ENCODE measurements around the gene VIPR2. TPM values are rescaled to one million over a fixed set of nuclear protein-coding genes. Genes with fewer than 3 reads are reported as not detected.

The VIPR2 gene
- total RNA-seq, 1 donor from 2014 or later, result not detected

DNA sequence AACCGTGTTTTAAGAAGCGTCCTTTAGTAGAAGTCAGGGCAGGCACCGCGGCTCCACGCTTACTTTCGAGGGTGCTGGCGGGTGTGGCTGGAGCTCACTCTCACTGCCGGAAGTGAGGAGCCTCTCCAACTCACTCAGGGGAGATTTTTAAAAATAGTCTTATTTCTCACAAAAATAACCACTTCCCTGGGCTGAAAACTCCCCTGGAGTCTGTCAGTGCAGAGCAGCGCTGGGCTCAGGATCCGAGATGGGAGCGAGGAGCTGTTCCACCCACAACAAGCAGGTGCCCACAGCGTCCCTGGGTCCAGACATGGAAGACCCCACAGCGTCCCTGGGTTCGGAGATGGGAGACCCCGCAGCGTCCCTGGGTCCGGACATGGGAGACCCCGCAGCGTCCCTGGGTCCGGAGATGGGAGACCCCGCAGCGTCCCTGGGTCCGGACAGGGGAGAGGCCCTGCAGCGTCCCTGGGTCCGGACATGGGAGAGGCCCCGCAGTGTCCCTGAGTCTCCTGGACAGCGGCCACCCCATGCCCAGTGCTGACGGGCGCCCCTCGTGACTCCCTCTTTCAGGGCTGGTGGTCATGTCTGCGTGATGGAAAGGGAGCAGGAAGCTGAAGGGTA lies 51.2 kb downstream of the VIPR2 start:
- H3K4me1 Mint-ChIP-seq, result no peaks in the 10 kb centered on the region
- DNase-seq (no peak), ATAC-seq (ENCODE audit: low read depth) (no peak)
- H3K27me3 Mint-ChIP-seq, result no peaks in the 10 kb centered on the region
- CTCF ChIA-PET, result no interaction called here
- intact Hi-C loops (cut with micrococcal nuclease), result no loop called here
- TF ChIP-seq, protein P1, sequence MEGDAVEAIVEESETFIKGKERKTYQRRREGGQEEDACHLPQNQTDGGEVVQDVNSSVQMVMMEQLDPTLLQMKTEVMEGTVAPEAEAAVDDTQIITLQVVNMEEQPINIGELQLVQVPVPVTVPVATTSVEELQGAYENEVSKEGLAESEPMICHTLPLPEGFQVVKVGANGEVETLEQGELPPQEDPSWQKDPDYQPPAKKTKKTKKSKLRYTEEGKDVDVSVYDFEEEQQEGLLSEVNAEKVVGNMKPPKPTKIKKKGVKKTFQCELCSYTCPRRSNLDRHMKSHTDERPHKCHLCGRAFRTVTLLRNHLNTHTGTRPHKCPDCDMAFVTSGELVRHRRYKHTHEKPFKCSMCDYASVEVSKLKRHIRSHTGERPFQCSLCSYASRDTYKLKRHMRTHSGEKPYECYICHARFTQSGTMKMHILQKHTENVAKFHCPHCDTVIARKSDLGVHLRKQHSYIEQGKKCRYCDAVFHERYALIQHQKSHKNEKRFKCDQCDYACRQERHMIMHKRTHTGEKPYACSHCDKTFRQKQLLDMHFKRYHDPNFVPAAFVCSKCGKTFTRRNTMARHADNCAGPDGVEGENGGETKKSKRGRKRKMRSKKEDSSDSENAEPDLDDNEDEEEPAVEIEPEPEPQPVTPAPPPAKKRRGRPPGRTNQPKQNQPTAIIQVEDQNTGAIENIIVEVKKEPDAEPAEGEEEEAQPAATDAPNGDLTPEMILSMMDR (IDR thresholded peaks at IDR 0.05), result no peak
- H3K9me3 Mint-ChIP-seq, result no peaks in the 10 kb centered on the region
- H3K27ac Mint-ChIP-seq, result no peak overlapping the region
- H3K4me3 Mint-ChIP-seq, result no peak overlapping the region
- H3K36me3 Mint-ChIP-seq (ENCODE audit: low read depth), result no peaks in the 10 kb centered on the region
- POLR2A ChIA-PET, result no interaction called here

GRCh38 chr7:159092701-159093121 lies 52.0 kb downstream of the VIPR2 start:
- intact Hi-C loops (cut with micrococcal nuclease), result no loop called here
- Mint-ChIP-seq H3K4me3 (no peak overlapping the region), H3K36me3 (ENCODE audit: low read depth) (no peaks in the 10 kb centered on the region), H3K4me1 (no peaks in the 10 kb centered on the region), H3K9me3 (no peaks in the 10 kb centered on the region), H3K27me3 (no peaks in the 10 kb centered on the region), H3K27ac (no peak overlapping the region)
- ATAC-seq (ENCODE audit: low read depth) (no peak), DNase-seq (no peak)
- ChIA-PET POLR2A (no interaction called here), CTCF (no interaction called here)
- TF ChIP-seq, protein P1 (IDR thresholded peaks at IDR 0.05), result no peak

DNA sequence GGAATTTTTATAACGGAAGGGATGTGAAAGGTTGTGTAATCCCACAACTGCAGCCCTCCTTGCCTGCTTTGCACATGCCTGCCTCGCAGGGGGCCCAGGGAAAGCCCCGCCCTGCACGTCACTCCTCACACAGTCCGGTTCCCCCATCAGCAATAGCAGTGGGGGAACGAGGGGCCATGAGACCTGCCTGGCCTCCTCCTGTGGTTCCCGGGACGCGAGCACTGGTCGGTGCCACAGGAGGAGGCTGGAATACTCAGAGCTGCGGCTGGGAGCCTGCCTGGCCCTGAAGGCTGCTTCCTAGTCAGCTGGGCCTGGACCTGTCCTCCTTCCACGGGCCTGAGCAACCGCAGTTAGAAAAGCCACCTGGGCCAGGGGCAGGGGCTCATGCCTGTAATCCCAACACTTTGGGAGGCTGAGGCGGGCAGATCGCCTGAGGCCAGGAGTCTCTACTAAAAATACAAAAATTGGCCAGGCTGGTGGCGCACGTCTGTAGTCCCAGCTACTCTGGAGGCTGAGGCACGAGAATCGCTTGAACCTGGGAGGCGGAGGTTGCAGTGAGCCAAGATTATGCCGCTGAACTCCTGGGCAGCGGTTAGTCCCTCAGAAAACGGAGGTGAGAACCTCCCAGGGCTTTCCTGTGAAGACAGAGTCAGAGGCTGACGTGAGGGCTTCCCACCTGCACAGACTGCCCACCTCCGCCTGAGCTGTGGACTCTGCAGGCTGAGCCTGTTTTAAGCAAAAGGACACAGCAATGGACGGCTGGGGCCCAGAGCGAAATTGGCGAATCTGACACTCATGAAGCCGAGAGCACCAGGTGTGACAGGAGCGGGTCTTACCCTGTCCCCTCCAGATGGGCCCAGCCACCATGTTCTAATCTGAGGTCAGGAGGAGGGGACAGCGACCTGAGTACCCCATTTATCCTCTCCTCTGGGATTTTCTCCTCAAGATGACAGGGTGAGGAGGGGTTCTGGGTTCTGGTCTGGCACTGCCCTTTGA lies 52.9 kb downstream of the VIPR2 start:
- TF ChIP-seq, protein P1 (IDR thresholded peaks at IDR 0.05), result no peak
- Mint-ChIP-seq H3K36me3 (ENCODE audit: low read depth) (no peaks in the 10 kb centered on the region), H3K9me3 (no peaks in the 10 kb centered on the region), H3K4me1 (no peaks in the 10 kb centered on the region), H3K4me3 (no peak overlapping the region), H3K27ac (no peak overlapping the region), H3K27me3 (no peaks in the 10 kb centered on the region)
- no peak for ATAC-seq (ENCODE audit: low read depth)
- no peak for DNase-seq
- ChIA-PET CTCF (no interaction called here), POLR2A (no interaction called here)
- intact Hi-C loops (cut with micrococcal nuclease), result no loop called here

- intact Hi-C loops (cut with micrococcal nuclease), result no loop called here
- Mint-ChIP-seq H3K27ac (no peak overlapping the region), H3K4me3 (no peak overlapping the region), H3K27me3 (no peaks in the 10 kb centered on the region), H3K9me3 (no peaks in the 10 kb centered on the region), H3K4me1 (no peaks in the 10 kb centered on the region), H3K36me3 (ENCODE audit: low read depth) (no peaks in the 10 kb centered on the region)
- ATAC-seq (ENCODE audit: low read depth) (no peak), DNase-seq (no peak)
- TF ChIP-seq, protein P1 (IDR thresholded peaks at IDR 0.05), result no peak
- ChIA-PET CTCF (no interaction called here), POLR2A (no interaction called here)
Observed at GRCh38 chr7:159091041-159091440, 53.6 kb downstream of the VIPR2 start.
